B cell (primary cell): ENCODE data around the gene GPX8.

Experiments used
- EZH2 ChIP-seq: IDR thresholded peaks from 2 replicates; pipeline ENCODE4 v1.6.1; 2012; ENCODE audit warnings: borderline replicate concordance, low read depth, mild to moderate bottlenecking, moderate library complexity, low read length; ENCODE audit not compliant: insufficient read depth, poor library complexity, severe bottlenecking
- TF ChIP-seq, protein P1 (sequence below): fragments of 200-600 bp; IDR thresholded peaks from one replicate; pipeline ENCODE4 v1.8.0; 2022; ENCODE audit warnings: antibody characterized with exemption, mild to moderate bottlenecking

DNA sequence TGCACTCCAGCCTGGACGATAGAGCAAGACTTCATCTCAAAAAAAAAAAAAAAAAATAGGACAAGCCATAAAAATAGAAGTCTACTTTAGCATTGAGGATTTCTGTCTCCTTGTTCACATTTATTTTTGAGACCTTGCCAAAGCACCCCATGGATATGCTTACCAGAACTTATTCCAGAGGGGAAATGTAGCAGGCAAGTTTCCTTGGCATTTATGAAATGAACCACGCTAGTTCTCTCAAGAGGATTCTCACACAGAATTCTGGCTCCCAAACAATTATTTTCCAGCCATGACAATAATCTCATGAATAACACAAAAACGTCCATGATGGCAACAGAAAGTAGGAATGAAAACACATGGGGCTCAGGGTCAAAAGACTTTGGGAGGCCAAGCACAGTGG is 23.4 kb upstream of the GPX8 start:
- TF ChIP-seq, protein P1, sequence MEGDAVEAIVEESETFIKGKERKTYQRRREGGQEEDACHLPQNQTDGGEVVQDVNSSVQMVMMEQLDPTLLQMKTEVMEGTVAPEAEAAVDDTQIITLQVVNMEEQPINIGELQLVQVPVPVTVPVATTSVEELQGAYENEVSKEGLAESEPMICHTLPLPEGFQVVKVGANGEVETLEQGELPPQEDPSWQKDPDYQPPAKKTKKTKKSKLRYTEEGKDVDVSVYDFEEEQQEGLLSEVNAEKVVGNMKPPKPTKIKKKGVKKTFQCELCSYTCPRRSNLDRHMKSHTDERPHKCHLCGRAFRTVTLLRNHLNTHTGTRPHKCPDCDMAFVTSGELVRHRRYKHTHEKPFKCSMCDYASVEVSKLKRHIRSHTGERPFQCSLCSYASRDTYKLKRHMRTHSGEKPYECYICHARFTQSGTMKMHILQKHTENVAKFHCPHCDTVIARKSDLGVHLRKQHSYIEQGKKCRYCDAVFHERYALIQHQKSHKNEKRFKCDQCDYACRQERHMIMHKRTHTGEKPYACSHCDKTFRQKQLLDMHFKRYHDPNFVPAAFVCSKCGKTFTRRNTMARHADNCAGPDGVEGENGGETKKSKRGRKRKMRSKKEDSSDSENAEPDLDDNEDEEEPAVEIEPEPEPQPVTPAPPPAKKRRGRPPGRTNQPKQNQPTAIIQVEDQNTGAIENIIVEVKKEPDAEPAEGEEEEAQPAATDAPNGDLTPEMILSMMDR: no peak
- no peak for TF ChIP-seq EZH2
